Activated gamma-delta T cell treated with Interleukin-2 at 50 U/mL for 16 hours (primary cell): Measurements from ENCODE around the gene PLEKHJ1.

ENCODE experiments used
- DNase-seq: peaks from one replicate; pipeline ENCODE4 v3.0.0-alpha.2; 2020

Gene PLEKHJ1

GRCh38 chr19:2269244-2270156 is 33.4 kb upstream of the PLEKHJ1 start:
- DNase-seq, result peak; percentile 100

- no peak for DNase-seq
Observed at GRCh38 chr19:2268861-2269243, 32.7 kb upstream of the PLEKHJ1 start.

- DNase-seq, result no peak
Observed at GRCh38 chr19:2268480-2268830, 32.3 kb upstream of the PLEKHJ1 start.

DNA sequence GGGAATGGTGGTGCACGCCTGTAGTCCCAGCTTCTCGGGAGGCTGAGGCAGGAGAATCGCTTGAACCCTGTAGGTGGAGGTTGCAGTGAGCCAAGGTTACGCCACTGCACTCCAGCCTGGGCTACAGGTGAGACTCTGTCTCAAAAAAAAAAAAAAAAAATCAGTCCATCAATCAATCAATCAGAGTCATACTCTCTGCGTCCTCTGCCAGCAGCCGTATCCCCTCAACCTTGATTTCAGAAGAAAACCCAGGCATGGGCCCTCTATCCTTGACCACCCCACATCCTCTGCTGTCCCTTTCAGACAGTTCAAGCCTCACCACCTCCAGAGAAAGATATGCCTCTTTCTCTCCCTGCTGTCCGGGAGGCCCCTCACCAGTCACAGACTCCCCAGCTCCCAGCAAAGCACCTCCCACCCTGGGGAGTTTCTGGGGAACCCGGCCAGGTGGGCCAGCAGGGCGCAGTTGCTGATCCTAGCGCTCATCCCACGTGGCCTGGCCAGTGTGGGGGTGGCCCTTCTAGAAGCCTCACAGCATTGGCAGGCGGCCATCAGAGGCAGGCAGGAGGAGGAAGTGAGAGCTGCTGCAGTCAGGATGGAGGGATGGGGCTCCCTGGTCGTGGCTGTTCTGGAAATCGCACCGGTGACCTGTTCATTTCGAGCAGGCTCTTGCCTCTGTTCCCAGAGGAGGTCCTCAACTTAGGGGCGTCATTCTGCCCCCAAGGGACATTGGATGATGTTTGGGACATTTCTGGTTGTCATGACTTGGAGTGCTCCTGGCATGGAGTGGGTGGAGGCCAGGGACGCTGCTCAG is 30.3 kb upstream of the PLEKHJ1 start:
- DNase-seq, result no peak

- DNase-seq, result peak; percentile 57
Observed at GRCh38 chr19:2261438-2262172, 25.5 kb upstream of the PLEKHJ1 start.

DNA sequence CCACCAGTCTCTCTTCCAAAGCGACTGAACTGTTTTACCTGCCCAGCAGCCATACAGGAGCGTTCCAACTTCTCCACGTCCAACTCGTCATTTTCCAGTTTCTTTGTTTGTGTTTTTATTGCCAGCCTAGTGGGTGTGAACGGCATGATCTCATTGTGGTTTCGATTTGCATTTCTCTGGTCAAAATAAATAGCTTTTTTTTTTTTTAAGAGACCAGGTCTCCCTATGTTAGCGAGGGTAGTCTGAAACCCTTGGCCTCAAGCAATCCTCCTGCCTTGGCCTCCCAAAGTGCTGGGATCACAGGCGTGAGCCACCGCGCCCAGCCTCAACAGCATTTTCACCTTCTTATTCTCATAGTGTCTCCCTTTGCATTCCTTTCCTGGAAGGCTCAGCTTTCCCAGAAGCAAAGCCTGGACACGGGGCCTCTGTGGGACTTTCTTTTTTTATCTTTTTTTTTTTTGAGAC is 24.2 kb upstream of the PLEKHJ1 start:
- DNase-seq, result no peak

DNA sequence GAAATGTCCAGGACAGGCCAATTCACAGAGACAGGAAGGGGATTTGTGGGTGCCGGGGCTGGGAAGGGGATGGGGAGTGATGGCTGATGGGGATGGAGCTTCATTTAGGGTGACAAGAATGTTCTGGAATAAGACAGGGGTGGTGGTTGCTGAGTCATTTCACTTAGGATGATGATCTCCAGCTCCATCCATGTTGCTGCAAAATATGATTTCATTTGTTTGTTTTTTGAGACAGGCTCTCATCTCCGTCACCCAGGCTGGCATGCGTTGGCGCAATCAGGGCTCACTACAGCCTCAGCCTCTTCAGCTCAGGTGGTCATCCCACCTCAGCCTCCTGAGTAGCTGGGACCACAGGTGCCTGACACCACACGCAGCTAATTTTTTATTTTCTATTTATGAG is 23.2 kb upstream of the PLEKHJ1 start:
- no peak for DNase-seq

DNA sequence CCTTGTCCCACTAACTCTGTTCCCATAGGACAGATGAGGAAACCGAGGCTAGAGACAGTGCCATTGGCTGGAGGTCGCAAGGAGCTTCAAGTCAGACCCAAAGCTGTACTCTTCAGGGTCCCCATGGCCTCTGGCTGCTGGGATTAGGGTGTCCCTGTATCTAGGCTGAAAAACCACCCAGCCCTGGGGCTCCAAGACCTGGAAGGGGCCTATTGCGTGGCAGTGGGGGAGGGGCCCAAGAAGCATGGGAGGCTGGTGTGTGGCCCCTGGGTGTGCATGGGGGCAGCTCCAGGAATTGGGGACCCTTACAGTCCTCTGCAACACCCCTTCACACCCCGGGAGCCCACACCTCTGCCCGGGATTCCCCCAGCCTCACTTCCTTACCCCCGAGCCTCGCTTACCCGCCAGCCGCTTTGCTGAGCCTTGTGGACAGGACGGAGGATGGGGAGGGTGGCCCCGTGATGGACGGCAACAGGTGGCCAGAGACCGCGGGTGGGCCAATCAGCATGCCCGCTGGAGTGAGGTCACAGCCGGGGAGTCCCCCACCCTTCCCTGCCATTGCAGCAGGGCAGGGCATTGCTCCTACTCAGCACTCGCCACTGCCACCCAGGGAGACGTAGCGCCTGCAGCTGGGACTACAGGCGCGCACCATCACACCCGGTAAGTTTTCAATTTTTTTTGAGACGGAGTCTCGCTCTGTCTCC is 20.0 kb upstream of the PLEKHJ1 start, which contains the start of gene JSRP1:
Gene JSRP1, minus strand, starts transcription at position 436 of the 704 bp plus-strand sequence. CDS start 1,103 bp downstream, outside the sequence.
- no peak for DNase-seq

DNA sequence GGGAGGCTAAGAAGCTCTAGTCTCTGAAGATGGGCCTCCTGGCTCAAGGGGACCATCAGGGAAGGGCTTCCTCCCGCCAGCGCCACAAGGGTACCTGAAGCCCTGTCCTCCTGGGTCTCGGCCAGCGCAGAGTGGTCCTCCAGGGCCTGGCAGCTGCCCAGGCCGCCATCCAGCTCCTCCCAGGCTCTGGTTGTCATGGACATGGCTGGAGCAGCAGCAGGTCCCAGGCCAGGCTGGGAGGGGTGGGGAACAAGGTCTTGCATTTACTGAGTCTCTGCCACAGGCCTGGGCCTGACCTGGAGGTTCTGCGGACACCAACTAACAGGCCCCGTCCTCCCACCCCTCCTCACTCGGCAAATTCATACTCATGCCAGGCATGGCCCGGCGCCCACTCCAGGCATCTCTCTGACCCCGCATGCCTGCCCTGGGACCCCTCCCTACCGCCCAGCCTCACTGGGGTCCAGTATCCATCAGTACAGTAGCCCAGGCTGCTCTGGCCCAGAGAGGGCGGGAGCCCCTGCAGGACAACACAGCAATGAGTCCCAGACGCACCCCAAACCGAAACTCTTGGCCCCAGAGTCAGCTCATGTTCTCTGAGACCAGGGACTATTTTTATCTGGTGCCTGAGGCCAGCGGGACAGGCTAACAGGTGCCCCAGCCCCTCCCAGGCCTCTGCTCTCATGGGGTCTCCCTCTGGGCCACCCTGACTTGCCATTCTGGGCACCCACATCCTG is 19.1 kb upstream of the PLEKHJ1 start:
- DNase-seq, result no peak

GRCh38 chr19:2254064-2254872 is 18.1 kb upstream of the PLEKHJ1 start:
- no peak for DNase-seq

- peak; percentile 70 for DNase-seq
Observed at GRCh38 chr19:2253106-2254063, 17.3 kb upstream of the PLEKHJ1 start.

DNA sequence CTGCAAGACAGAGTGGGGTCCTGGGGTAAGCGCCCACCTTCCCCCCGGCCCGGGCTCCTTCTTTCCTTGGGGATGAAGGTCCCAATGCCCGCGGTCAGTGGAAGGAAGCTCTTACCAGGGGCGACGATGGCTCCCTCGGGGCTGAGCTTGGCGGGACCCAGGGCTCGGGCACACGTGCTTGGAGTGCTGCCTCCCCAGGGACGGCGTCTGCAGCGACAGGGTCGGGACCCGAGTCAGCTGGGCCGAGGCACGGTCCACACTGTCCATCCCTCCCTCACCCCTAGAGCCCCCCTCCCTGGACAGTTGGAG is 16.6 kb upstream of the PLEKHJ1 start:
- DNase-seq, result no peak

- DNase-seq, result no peak
Observed at GRCh38 chr19:2252055-2252796, 16.1 kb upstream of the PLEKHJ1 start.

- no peak for DNase-seq
Observed at GRCh38 chr19:2251106-2252054, 15.3 kb upstream of the PLEKHJ1 start.

DNA sequence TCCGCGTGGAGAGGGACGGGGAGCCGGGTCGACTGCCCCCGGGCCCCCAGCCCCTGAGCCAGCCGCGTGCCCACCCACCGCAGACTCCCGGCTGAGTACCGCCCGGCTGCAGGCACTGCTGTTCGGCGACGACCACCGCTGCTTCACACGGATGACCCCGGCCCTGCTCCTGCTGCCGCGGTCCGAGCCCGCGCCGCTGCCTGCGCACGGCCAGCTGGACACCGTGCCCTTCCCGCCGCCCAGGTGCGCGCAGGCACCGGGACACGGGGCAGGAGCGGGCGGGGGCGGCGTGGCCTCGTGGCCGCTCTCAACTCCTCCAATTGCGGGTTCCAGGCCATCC is 14.6 kb upstream of the PLEKHJ1 start:
- DNase-seq, result no peak

DNA sequence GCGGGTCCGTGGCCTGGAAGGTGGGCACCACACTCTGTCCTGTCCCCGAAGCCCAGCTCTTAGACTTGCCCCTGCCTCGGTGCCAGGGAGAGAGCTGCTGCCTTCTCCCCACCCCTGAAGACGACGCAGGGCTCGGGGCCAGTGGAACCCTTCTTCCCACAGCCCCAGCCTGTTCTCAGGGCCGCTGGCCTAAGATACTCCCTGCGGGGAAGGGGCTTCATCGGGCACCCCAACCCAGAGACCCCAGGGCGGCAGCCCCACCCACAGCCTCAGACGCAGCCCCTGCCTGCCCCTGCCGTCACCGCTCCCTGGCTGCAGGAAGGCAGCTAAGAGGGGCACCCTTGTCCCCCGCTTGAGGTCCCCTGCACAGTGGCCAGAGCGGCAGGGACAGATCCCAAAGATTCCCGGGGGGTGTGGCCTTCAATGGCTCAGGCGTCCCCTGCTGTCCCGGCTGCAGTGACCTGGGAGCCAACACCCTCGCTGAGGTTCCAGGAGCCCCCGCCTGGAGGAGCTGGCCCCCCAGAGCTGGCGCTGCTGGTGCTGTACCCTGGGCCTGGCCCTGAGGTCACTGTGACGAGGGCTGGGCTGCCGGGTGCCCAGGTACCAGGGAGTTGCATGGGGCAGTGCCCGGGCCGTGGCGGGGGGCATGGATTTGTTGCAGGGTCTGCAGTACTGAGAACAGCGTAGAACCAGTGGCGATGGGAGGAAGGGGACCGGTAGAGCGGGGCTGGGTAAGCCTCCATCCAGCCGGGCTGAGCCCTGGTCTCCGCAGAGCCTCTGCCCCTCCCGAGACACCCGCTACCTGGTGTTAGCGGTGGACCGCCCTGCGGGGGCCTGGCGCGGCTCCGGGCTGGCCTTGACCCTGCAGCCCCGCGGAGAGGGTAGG is 14.0 kb upstream of the PLEKHJ1 start:
- no peak for DNase-seq
